T-helper 2 cell (primary cell): Measurements from ENCODE around the gene MICAL2.
A peak's percentile ranks its signal among the peaks of the same experiment; 100 is the strongest.

Experiments used
- DNase-seq, 5 experiments: peaks; one replicate each; pipeline versions ENCODE4 v3.0.0 to v3.0.0-alpha.2; 2012 to 2022

The MICAL2 gene

DNA sequence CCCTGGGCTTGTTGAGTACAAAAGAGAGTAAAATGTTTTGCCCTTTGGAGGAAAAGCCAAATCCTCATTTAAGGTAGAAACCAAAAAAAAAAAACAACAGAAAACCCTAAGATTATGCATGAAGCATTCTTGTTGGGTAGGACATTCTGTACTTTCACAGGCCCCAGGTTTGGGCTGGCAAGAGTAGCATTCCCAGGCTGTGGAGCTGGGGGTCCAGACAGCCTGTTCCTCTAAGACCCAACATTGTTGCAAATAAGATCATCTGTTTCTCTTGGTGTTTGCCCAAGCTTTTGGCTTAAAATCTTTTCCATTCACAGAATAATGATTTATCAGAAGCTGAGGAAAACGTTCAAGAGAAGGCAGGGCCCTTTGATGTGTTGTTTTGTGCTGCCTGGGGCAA is 123.8 kb downstream of the MICAL2 start:
- no peak for DNase-seq

DNA sequence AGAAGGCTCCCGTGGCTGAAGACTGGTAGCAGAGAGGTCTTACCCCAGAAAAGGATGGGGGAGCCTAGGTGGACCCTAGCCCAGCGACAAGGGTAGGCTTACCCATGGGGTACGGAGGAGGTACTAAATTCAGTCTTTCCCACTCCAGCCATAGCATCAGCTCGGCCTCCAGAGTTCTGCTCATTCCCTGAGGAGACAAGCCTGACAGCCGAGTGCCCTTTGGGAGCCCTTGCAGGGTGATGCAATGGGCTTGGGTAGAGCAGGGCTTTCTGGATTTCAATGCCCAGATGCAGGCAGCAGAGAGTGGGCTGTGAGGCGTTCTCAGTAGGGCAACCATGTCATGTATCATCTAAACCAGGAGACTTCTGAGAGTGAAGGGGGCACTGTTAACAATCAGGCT is 124.7 kb downstream of the MICAL2 start:
- no peak for DNase-seq

DNA sequence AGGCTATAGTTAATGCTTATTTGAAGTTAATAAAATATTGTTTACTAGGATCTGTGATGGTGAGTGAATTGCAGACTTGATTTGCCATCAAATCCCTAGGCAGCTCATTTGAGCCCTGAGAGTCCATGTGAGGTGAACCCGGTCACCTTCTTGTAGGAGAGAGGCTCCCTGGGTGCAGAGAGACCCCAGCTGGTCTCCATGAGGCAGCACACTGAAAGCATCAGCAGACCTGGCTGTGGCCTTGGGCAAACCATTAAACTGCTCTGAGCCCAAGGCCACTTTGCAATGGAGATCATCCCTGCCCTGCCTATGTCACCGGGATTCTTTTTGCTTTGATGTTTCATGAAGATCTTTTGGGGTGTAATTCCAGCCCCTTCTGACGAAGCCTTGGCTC is 125.2 kb downstream of the MICAL2 start:
- DNase-seq, result peak in 1 of 5 experiments; percentile 50

DNA sequence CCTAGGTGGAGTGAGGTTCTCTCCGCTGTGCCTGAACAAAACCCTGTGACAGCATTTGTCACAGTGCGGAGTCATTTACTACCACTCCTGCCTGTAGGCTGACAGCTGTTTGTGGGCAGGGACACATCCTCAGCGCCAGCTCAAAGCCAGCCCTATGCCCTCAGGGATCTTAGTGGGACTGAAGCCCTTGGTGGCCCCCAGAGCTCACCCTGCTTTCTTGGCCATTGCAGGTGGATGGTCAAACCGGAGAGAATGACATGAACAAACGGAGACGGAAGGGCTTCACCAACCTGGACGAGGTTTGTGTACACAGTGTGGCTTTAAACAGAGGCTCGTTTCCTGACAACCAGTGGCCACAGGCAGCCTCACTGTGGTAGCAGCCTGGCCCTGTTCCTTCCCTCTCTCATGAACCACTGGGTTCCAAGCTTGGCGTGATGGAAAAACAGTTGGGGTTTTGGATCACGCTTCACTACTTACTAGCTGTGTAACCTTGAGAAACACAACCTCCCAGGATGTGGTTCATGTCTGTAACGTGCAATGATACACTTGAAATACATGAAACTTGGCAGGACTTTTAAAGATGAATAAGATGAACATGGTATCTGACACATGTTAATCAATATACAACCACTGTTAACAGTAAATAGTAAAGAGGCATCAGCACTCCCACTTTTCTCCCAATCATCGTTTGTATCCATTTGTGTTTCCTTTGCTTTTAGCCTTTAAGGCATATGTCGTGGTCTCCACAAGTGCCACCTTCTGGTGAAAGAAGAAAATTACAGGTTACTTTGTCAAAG is 125.8 kb downstream of the MICAL2 start:
- peak in 3 of 5 experiments; percentile 19 to 93 (median 67) for DNase-seq

DNA sequence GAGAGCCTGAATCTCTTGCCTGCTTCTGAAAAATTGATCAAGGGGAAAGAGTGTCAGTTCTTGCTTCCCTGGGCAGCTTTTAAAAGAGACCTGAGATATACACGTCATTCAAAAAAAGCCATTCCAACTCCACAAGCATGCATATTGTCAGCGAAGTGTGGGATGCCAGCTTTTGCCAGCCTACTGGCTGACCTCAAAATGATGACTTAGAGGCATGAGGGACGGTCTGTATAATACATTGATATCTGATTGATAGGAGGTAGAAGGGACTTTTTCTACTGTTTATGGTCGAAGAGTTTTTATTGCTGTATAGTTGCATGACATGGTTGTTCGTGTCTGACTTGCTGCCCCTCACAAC is 126.3 kb downstream of the MICAL2 start:
- DNase-seq, result no peak

DNA sequence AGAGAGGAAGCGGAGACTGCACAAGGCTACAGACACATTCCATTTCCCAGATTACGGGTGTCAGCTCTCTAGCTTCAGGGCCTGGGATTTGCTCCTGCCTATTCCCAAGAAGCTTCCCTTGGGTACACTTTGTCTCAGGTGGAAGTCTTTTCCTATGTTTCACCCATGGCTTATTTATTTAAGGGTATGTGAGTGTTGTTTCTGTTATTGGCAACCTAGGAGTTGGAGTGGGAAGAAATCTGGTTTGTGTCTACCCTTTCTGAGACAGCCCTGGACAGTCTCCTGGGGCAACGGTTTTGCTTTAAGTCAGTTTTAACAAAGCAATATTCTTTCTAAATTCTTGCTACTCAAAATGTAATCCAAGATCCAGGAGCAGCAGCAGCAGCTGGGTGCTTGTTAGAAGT is 127.0 kb downstream of the MICAL2 start:
- no peak for DNase-seq

DNA sequence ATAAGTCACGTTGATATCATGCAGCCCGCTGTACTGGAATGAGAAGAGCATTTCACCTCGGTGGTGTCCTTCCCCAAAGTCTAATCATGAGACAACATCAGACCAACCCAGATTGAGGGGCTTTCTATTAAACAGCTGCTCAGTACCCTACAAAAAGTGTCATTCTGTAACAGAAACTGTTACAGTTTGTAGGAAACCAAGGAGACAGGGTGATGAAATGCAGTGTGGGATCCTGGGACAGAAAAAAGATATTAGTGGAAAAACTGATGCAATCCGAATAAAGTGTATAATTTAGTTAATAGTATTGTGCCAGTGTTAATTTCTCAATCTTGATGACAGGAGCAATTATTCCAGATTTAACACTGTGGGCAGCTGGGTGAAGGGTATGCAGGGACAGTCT is 128.0 kb downstream of the MICAL2 start:
- DNase-seq, result no peak

DNA sequence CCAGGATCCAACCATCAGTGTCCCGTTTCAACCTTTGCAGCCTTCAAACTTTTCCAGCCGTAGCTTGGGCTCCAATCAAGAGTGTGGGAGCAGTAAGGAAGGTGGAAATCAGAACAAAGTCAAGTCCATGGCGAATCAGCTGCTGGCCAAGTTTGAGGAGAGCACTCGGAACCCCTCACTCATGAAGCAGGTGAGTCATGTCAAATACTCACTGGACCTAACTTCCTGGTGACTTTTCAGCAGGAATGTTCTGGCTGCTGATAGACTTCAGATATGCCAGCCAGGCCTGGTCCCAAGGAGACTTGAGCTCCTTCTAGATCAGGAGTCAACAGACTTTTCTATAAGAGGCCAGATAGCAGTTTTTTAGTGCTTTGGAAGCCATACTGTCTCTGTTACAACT is 129.0 kb downstream of the MICAL2 start:
- DNase-seq, result no peak

DNA sequence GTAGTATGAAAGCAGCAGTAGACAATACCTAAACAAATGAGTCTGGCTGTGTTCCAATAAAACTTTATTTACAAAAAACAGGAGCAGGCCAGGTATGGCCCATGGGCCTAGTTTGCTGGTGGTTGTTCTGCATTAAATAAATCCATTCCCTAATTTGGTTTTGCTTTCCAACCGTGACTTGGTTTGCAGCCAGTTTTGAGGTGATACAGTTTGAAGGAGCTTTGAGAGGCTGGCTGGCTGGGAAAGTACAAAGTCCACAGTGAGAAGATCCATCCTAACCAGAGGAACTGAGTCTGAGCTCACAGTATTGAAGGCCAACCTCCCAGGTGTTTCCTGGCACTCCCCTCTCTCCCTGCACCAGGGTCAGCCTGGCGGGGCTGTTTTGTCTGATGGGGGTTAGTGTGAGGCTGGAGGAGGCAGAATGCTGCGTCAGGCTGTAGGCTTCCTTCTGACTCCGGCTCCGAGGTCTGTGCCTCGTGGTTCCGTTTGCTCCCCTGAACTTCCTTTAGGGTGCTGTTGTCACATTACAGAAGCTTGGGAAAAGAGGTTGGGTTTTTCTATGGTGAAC is 129.5 kb downstream of the MICAL2 start:
- no peak for DNase-seq

DNA sequence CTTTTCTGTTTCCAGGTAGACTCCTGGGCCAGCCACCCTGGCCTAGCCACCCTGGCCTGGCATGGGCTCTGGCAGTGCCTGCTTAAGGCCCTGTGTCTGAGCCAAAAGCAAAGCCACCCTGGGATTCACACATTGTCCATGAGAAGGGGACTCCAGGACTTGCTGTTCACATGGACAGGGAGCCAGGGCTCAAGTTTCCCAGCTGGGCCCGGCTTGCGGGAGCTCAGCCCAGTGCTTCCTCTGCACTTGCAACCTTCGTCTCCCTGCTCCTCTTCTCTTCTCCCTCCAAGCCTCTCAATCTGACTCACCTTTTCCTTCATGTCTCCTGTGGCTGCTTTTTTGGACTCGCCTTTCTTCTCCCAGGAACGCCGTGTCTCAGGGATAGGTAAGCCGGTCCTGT is 130.3 kb downstream of the MICAL2 start:
- DNase-seq, result no peak

DNA sequence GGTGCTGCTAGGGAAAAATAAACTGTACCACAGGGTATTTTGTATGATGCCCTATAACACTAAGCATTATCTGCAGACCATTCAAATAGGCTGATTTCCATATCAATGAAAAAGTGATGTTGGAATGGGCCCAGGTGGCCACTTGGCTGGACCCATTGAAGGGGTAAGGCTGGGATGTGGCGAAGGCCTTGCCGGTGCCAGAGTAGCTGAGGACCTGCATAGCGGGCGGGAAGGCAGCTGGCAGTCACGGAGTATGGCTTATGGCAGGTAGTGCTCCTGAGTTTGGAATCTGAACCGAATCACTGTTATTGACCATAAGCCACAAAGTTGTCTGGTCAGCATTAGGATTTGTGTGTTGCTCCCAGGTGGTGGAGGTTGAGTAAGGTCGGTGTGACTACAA is 131.0 kb downstream of the MICAL2 start:
- no peak for DNase-seq

DNA sequence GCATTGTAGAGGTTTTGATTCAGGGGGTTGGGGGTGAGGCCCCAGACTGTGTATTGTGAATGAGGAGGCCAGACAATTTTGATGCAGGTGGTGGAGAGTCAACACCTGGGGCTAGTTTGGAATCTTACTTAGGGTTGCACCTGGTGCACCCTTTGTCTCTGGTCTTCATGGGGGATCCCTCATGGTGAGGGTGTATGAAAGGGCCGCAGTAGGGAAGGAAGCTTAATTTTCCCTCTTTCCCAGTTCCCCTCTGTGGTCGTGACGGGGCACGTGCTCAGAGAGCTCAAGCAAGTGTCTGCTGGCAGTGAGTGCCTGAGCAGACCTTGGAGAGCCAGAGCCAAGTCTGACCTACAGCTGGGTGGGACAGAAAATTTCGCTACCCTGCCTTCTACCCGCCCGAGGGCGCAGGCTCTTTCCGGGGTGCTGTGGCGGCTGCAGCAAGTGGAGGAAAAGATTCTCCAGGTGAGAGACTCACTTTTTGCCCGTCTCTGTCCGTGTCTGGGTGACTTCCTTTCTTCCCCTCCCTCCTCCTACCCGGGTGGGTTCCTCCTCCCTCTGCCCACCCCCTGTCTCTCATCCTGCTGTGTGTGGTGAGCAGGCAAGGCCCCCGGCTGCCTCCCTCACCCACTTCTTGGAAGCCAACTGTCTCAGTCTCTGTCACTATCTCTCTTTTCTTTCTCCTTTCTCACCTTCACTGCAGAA is 131.7 kb downstream of the MICAL2 start:
- DNase-seq, result peak in 1 of 5 experiments; percentile 35

DNA sequence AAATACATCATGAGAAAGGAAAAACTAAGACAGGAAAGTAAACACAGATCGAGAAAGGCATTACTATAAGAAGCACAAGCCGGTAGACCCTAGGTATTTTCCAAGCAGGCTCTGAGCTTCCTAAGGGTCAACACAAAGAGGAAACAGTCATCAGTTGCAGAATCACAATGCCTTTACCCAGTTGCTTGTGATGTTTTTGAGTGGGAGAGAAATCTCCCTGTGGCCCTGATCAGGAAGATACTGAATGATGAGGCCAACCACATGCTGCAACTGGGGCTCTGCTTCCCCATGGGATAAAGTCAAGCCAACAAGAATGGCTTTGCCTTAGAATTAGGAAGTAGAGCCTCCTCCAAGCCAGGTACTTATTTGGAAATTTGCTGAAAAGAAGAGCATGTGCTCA is 132.6 kb downstream of the MICAL2 start:
- no peak for DNase-seq

DNA sequence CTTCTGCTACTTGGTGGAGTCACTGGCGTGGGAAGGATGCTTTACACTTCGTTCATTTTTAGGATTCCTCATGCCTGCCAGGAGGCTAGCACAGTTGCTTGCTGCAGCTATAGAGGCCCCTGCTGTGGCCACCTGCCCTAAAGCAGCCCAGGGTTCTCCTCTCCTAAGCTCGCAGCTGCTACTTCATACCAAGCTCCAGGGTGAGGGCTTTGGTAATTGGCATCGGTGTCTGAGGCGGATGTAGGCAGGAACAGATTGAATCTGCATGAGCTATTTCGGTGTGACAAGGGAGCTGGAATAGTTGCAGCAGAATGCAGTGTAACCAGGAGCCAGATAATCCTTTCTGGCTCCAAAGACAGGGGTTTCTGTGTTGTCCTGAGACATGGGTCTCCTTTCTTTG is 133.1 kb downstream of the MICAL2 start:
- no peak for DNase-seq

DNA sequence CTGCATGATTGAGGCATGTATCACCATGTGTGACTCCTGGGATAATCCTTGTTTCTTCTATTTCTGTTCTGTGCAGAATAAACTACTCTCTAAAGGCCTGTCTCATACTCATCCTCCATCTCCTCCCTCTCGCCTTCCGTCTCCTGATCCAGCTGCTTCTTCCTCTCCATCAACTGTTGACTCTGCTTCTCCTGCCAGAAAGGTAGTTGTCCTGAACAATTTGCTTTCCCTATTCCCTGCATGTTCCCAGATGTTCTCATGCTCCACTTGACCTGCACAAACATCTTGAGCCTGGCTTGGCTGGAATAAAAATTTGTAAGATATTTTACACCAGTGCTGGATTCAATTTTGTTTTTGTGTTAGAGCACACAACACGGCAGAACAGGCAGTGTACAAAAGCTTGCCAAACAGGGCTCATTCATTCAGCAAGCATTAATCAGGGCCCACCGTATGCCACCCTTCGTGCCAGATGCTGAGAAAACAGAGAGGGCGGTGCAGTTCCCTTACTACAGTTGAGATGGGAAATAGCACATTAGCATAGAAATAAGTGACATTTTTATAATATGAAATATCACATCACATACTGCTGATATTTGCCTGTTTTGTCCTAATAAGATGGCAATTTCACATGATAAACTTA is 133.6 kb downstream of the MICAL2 start:
- DNase-seq, result no peak

DNA sequence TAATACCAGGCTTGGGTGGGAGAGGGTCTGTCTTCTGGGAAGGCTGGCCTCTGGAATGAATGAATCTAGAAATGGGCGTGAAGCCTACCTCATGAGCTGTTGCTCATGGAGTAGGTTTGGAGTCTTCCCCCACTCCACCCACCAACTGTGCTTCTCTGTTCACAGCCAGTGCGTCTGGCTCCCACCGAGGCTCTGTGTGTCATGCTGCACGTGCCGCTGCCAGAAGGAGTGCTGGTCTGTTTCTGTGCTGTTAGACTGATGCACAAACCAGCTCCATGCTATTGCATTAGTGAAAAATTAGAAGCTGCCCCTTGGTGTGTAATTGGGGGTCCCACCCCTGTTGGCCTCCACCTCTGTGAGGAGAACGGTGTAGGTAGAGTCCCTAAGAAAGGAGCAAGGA is 134.7 kb downstream of the MICAL2 start:
- DNase-seq, result no peak

DNA sequence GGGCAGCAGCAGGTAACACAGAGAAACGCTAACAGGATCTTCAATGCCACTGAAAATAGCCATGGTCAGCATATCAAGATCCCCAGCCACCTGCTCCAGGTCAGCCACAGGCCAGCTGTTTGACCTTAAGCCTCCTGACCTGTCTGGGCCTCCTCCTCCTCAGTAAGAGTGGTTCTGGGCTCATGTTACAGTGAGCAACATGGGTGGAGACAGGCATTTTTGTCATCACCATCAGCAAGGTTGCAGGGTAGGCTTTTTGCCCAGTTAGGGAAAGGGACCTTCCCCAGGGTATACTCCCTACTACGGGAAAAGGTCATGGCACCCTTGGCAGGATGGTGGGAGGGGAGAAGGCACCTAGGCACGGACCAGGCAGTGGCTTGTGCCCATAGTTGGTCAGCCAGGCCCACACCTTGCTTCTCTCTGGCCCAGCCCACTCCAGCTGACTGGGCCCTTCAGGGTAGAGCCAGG is 135.2 kb downstream of the MICAL2 start:
- no peak for DNase-seq

DNA sequence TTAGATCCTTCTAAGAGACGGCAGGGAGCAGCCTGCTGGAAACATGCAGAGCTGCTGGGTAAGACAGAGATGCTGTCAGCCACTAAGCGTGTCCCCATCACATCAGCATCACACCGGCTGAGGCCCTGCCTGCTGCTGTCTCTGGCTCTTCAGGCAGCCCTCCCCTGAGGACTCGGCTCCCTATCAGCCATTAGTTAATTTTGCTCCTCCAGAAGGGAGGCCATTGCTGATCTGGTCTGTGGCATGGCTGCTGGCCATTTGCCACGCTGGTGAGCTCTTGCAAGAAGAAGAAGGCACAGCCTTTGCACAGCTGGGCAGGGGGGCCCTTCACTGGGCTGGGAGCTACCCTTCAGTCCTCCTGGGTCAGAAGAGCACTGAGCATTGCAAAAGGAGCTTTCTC is 135.8 kb downstream of the MICAL2 start:
- no peak for DNase-seq

DNA sequence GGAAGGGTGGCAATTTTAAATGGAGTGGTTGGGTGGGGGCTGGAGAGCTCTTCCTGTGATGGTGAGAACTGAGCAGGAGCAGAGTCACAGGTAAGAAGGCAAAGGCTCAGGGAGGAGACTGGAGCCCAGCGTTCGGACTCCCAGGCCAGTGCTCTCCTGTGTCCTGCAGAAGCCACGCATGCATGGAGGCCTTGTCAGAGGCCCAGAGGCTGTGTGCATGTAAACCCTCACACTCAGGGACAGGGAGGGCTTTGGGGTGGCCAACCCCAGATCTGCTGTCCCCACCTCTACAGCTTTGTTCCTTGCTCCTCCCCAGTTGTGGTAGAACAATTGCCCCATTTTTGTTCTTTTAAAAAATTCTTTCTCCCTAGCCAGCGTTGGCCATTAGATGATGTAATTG is 136.6 kb downstream of the MICAL2 start:
- no peak for DNase-seq

DNA sequence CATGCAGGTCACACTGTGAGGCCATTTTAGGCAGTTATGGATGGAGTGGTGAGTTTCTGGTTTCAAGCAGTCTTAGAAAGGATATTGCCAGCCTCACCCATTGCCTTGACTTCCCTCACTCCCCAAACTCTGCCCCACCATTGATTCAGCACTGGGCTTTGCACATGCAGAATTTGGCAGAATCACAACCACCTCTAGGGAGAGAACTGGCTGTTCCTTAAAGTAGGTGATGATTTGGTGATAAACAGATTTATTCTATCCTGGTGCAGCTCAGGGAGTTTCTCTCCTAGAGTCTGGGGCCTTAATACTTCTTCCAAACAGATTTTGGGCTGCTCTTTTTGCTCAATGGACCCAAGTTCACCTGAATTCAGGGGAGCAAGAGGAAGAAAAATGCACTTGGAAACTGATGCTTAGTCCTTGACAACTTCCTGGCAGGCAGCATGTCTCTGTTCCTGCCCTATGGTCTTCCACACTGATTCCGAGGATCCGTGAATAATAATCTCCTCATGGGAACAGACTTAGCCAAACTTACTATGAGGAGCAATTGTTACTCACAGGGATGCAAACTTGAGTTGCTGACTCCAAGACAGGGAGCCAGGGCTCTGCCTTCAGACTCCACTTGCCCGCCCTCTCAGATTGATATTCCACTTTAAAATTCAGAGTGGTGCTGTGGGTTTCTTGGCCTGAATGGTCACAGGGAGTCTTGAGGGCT is 137.3 kb downstream of the MICAL2 start:
- DNase-seq, result no peak

DNA sequence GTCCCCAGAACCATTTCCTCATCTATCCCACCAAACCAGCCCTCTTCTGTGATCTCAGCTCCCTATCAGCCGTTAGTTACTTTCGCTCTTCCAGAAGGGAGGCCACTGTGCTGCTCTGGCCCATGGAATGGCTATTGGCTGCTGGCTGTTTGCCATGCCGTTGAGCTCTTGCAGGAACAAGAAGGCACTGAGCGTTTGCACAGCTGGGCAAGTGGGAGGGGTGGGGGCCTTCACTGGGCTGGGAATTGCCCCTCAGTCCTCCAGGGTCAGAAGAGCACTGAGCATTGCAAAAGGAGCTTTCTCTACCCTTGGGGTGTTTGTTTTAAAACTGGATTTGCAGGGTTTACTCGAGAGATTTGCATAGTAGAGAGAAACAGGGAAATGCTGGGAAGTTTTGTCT is 137.9 kb downstream of the MICAL2 start:
- no peak for DNase-seq

DNA sequence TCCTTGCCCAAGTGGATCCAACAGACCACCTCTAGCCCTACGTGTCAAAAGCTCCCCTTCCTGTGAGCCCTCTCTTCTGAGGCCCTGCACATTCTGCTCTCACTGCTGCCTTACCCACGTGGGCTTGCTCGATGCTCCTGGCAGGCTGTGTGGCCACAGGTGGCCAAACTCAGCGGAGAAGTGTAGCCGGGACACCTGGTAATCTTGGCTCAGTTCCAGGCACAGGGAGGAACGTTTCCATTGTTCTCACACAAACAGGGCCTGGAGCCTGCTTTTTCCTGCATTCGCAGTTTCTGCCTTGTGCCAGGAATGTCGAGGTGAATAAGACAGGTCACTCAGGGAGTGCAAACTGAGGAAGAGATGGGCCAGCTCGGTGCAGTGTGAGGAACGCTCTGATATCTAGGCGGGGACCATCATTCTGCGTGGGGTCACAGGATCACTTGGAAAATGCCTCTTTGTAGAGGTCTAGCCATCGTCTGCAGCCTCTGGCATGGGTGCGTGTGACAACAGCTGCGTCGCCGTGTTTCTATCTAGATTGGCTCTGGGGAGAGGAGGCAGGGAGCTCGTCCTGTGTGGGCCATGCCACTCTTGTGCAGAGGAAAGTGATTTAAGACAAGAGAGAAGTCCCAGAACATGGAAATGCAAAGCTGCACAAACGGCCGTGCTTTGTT is 139.3 kb downstream of the MICAL2 start:
- no peak for DNase-seq
